HEK293T (cell line): ENCODE results near the gene SLC40A1.

Source experiments
- BHLHE40 ChIP-seq: fragments of 450-650 bp; IDR thresholded peaks from 2 replicates; pipeline ENCODE4 v1.6.1; 2016; ENCODE audit warnings: mild to moderate bottlenecking, moderate library complexity, borderline replicate concordance
- CTBP1 ChIP-seq: fragments of 450-650 bp; IDR thresholded peaks from 2 replicates; pipeline ENCODE4 v1.6.1; 2016; ENCODE audit warnings: borderline replicate concordance
- FOXA1 ChIP-seq: fragments of 450-650 bp; IDR thresholded peaks from 2 replicates; pipeline ENCODE4 v1.6.1; 2016; ENCODE audit warnings: mild to moderate bottlenecking
- FOXK2 ChIP-seq: fragments of 450-650 bp; IDR thresholded peaks from 2 replicates; pipeline ENCODE4 v1.6.1; 2016; ENCODE audit warnings: mild to moderate bottlenecking
- FOXM1 ChIP-seq: fragments of 450-650 bp; IDR thresholded peaks from 2 replicates; pipeline ENCODE4 v1.6.1; 2017; ENCODE audit warnings: mild to moderate bottlenecking, borderline replicate concordance
- HDGF ChIP-seq: fragments of 450-650 bp; IDR thresholded peaks from 2 replicates; pipeline ENCODE4 v1.6.1; 2017; ENCODE audit warnings: antibody characterized with exemption, borderline replicate concordance
- NFRKB ChIP-seq: fragments of 450-650 bp; IDR thresholded peaks from 2 replicates; pipeline ENCODE4 v1.6.1; 2016; ENCODE audit warnings: mild to moderate bottlenecking, moderate library complexity
- PKNOX1 ChIP-seq: fragments of 450-650 bp; IDR thresholded peaks from 2 replicates; pipeline ENCODE4 v1.6.1; 2016
- SP1 ChIP-seq: fragments of 450-650 bp; IDR thresholded peaks from 2 replicates; pipeline ENCODE4 v1.6.1; 2017
- SUZ12 ChIP-seq: fragments of 450-650 bp; IDR thresholded peaks from 2 replicates; pipeline ENCODE4 v1.6.1; 2016; ENCODE audit warnings: mild to moderate bottlenecking
- TARDBP ChIP-seq: fragments of 450-650 bp; IDR thresholded peaks from 2 replicates; pipeline ENCODE4 v1.6.1; 2016

- TF ChIP-seq FOXK2 (no peak), FOXM1 (no peak), CTBP1 (no peak), BHLHE40 (no peak), HDGF (no peak), SP1 (no peak), TARDBP (no peak), NFRKB (no peak), FOXA1 (no peak), SUZ12 (no peak), PKNOX1 (no peak)
Observed at GRCh38 chr2:189512879-189513278, 67.7 kb downstream of the SLC40A1 start.
